OCI-LY1 (cell line): ENCODE results near the gene OSBPL1A.

Experiments
- H2AFZ ChIP-seq: fragments of 200-600 bp; sonication (generic), shearing (Covaris generic); 2 replicates; pipeline ENCODE4 v1.6.0; 2014; ENCODE audit warnings: antibody characterized with exemption, mild to moderate bottlenecking, low read length
- H3F3A ChIP-seq: fragments of 200-600 bp; sonication (generic), shearing (Covaris generic); 2 replicates; pipeline ENCODE4 v1.6.0; 2014; ENCODE audit warnings: mild to moderate bottlenecking, antibody characterized with exemption, low read length, moderate library complexity; ENCODE audit not compliant: insufficient read depth
- H3K27ac ChIP-seq: fragments of 200-600 bp; sonication (generic); 2 replicates; pipeline ENCODE4 v1.5.1; 2014; ENCODE audit warnings: low read length, mixed run types, mild to moderate bottlenecking, low read depth; ENCODE audit not compliant: poor library complexity, severe bottlenecking
- H3K27me3 ChIP-seq: fragments of 200-600 bp; sonication (generic); 2 replicates; pipeline ENCODE4 v1.6.0; 2014; ENCODE audit warnings: antibody characterized with exemption, mild to moderate bottlenecking, low read length, moderate library complexity; ENCODE audit not compliant: insufficient read depth
- H3K36me3 ChIP-seq: fragments of 200-600 bp; sonication (generic); 2 replicates; pipeline ENCODE4 v1.6.1; 2014; ENCODE audit warnings: mild to moderate bottlenecking, antibody characterized with exemption, low read length, moderate library complexity, mixed read lengths; ENCODE audit not compliant: insufficient read depth
- H3K4me1 ChIP-seq: fragments of 200-600 bp; sonication (generic); 2 replicates; pipeline ENCODE4 v1.5.1; 2014; ENCODE audit warnings: mild to moderate bottlenecking, low read length, moderate library complexity; ENCODE audit not compliant: insufficient read depth, severe bottlenecking
- H3K4me2 ChIP-seq: fragments of 200-600 bp; sonication (generic), shearing (Covaris generic); 2 replicates; pipeline ENCODE4 v1.6.1; 2014; ENCODE audit warnings: low read length
- H3K4me3 ChIP-seq: fragments of 200-600 bp; sonication (generic); 2 replicates; pipeline ENCODE4 v1.5.1; 2014; ENCODE audit warnings: low read length, low read depth, mild to moderate bottlenecking, mixed read lengths; ENCODE audit not compliant: poor library complexity, severe bottlenecking
- H3K79me2 ChIP-seq: fragments of 200-600 bp; shearing (Covaris generic); 2 replicates; pipeline ENCODE4 v1.6.1; 2016; ENCODE audit warnings: mixed run types, low read length, mixed read lengths; ENCODE audit not compliant: insufficient read depth
- H3K9ac ChIP-seq: fragments of 200-600 bp; sonication (generic), shearing (Covaris generic); 2 replicates; pipeline ENCODE4 v1.6.1; 2014; ENCODE audit warnings: mild to moderate bottlenecking, low read length, mixed read lengths
- H3K9me2 ChIP-seq: fragments of 200-600 bp; sonication (generic), shearing (Covaris generic); 2 replicates; pipeline ENCODE4 v1.6.1; 2014; ENCODE audit warnings: low read depth, mild to moderate bottlenecking, low read length, mixed read lengths
- H3K9me3 ChIP-seq: fragments of 200-600 bp; shearing (Covaris generic); 2 replicates; pipeline ENCODE4 v1.6.1; 2014; ENCODE audit warnings: low read length, mixed read lengths
- H4K20me1 ChIP-seq: fragments of 200-600 bp; sonication (generic), shearing (Covaris generic); 2 replicates; pipeline ENCODE4 v1.6.0; 2016; ENCODE audit warnings: mild to moderate bottlenecking, low read length; ENCODE audit not compliant: insufficient read depth
- EZH2 ChIP-seq: fragments of 200-600 bp; sonication (generic), shearing (Covaris generic); IDR thresholded peaks from 2 replicates; pipeline ENCODE4 v1.8.0; 2017; ENCODE audit warnings: borderline replicate concordance, mixed run types, mild to moderate bottlenecking, antibody characterized with exemption, low read length, moderate library complexity, mixed read lengths
- TF ChIP-seq, protein P1 (sequence below): fragments of 200-600 bp; sonication (generic), shearing (Covaris generic); IDR thresholded peaks from 2 replicates; pipeline ENCODE4 v1.5.1; 2017; ENCODE audit warnings: mild to moderate bottlenecking, antibody characterized with exemption, low read length, moderate library complexity, mixed read lengths

Gene OSBPL1A

DNA sequence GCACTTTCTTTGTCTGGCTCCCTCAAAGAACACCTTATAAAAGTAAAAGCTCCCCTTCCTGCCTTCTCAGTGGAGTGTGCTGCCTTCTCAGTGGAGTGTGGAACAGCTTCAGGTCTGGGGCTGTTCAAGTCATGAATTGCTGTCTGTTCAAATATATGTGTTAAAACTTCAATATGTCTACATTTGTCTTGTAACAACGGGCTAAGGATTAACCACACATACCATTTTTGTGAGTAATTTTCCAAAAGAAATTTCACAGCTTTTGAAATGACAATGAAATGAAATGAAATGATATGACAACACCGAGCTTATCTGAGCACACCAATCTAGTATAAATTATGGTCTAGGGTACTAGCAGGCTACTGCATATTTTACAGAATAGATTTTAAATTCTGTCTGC, 215.8 kb downstream of the OSBPL1A start:
- Histone ChIP-seq H3K4me3 (no peak overlapping the region), H3F3A (no peaks in the 10 kb centered on the region)

GRCh38 chr18:24180048-24180447, 217.6 kb downstream of the OSBPL1A start:
- no peaks in the 10 kb centered on the region for H3K27me3 ChIP-seq
- H3K79me2 ChIP-seq: no peaks in the 10 kb centered on the region
- no peaks in the 10 kb centered on the region for H3K9me2 ChIP-seq
- TF ChIP-seq EZH2: no peak
- TF ChIP-seq, protein P1, sequence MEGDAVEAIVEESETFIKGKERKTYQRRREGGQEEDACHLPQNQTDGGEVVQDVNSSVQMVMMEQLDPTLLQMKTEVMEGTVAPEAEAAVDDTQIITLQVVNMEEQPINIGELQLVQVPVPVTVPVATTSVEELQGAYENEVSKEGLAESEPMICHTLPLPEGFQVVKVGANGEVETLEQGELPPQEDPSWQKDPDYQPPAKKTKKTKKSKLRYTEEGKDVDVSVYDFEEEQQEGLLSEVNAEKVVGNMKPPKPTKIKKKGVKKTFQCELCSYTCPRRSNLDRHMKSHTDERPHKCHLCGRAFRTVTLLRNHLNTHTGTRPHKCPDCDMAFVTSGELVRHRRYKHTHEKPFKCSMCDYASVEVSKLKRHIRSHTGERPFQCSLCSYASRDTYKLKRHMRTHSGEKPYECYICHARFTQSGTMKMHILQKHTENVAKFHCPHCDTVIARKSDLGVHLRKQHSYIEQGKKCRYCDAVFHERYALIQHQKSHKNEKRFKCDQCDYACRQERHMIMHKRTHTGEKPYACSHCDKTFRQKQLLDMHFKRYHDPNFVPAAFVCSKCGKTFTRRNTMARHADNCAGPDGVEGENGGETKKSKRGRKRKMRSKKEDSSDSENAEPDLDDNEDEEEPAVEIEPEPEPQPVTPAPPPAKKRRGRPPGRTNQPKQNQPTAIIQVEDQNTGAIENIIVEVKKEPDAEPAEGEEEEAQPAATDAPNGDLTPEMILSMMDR: no peak
- H3K4me2 ChIP-seq: no peak overlapping the region
- H3K9ac ChIP-seq: no peak overlapping the region
- no peaks in the 10 kb centered on the region for H3K9me3 ChIP-seq
- no peak overlapping the region for H2AFZ ChIP-seq
- no peaks in the 10 kb centered on the region for H4K20me1 ChIP-seq
- H3K4me3 ChIP-seq: no peak overlapping the region
- H3K4me1 ChIP-seq: no peaks in the 10 kb centered on the region
- H3F3A ChIP-seq: no peaks in the 10 kb centered on the region
- H3K36me3 ChIP-seq: no peaks in the 10 kb centered on the region
- no peak overlapping the region for H3K27ac ChIP-seq

More for the DNA sequence above, 215.8 kb downstream of the OSBPL1A start:
- H3K9ac ChIP-seq: no peak overlapping the region
- H3K4me1 ChIP-seq: no peaks in the 10 kb centered on the region
- H2AFZ ChIP-seq: no peak overlapping the region
- no peaks in the 10 kb centered on the region for H3K79me2 ChIP-seq
- no peak overlapping the region for H3K4me2 ChIP-seq
- no peak overlapping the region for H3K27ac ChIP-seq
- H3K36me3 ChIP-seq: no peaks in the 10 kb centered on the region
- no peaks in the 10 kb centered on the region for H3K9me3 ChIP-seq
- no peak for TF ChIP-seq EZH2
- no peaks in the 10 kb centered on the region for H4K20me1 ChIP-seq
- H3K27me3 ChIP-seq: no peaks in the 10 kb centered on the region
- no peaks in the 10 kb centered on the region for H3K9me2 ChIP-seq

DNA sequence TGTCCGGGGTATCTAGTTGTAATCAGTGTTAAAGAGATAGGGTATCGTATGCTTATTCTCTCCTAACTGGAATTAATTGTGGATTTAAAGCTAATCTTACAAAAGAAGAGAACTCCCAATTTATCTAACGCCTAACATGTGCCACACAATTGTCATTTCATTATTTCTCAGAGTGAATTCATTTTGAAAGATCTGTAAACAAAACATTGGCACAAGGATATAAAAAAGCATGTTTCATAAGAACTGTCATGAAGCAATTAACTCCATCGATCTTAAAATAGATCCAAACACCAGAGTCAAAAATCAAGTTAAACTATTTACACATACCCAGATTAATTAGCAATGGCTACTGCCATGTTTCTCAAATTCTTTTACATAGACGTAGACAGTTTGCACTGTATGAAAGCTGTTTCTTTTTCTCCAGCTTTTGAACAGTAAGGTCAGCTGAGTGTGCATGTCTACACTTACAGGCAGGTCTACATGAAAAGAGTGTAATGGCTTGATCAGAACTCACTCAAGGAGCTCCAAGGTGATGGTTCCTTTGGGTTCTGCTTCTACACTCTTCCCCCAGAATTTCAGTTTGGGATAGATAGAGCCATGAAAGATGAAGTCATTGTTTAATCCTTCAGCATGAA, 220.0 kb downstream of the OSBPL1A start:
- no peaks in the 10 kb centered on the region for H3K27me3 ChIP-seq
- H3K9ac ChIP-seq: no peak overlapping the region
- H4K20me1 ChIP-seq: no peaks in the 10 kb centered on the region
- H3K36me3 ChIP-seq: no peaks in the 10 kb centered on the region
- no peaks in the 10 kb centered on the region for H3K4me1 ChIP-seq
- no peaks in the 10 kb centered on the region for H3F3A ChIP-seq
- no peak overlapping the region for H3K27ac ChIP-seq
- H3K4me2 ChIP-seq: no peak overlapping the region
- no peak overlapping the region for H3K4me3 ChIP-seq
- H2AFZ ChIP-seq: no peak overlapping the region
- H3K79me2 ChIP-seq: no peaks in the 10 kb centered on the region
- TF ChIP-seq, protein P1: no peak
- TF ChIP-seq EZH2: no peak
- H3K9me2 ChIP-seq: no peaks in the 10 kb centered on the region
- H3K9me3 ChIP-seq: no peaks in the 10 kb centered on the region
